SIG-M5 treated with dmso at 0.1 percent for 504 hours (cell line): ENCODE data around the gene SNPH.

ENCODE experiments used
- DNase-seq: peaks from one replicate; lab custom pipeline; 2025; ENCODE audit not compliant: unreplicated experiment; lab: John Stamatoyannopoulos, UW

Gene SNPH

GRCh38 chr20:1263853-1264252 is 2.2 kb upstream of the SNPH start:
- no peak for DNase-seq

- DNase-seq = no peak
Measured at GRCh38 chr20:1264727-1265126, 1.4 kb upstream of the SNPH start.

- no peak for DNase-seq
Measured at GRCh38 chr20:1265226-1265915, 723 bp upstream of the SNPH start.

- DNase-seq = no peak
Measured at GRCh38 chr20:1265916-1266166, 253 bp upstream of the SNPH start.

- DNase-seq = no peak
Measured at GRCh38 chr20:1267161-1267560, 1.1 kb downstream of the SNPH start.

- DNase-seq = no peak
Measured at GRCh38 chr20:1267809-1268374, 1.8 kb downstream of the SNPH start.

- DNase-seq = no peak
Measured at GRCh38 chr20:1269235-1269634, 3.1 kb downstream of the SNPH start.

- no peak for DNase-seq
Measured at GRCh38 chr20:1269850-1270249, 3.8 kb downstream of the SNPH start.

GRCh38 chr20:1272368-1273100 is 6.4 kb downstream of the SNPH start:
- no peak for DNase-seq

- DNase-seq = no peak
Measured at GRCh38 chr20:1273366-1273765, 7.3 kb downstream of the SNPH start.

GRCh38 chr20:1274485-1275311 is 8.6 kb downstream of the SNPH start:
- no peak for DNase-seq

GRCh38 chr20:1275919-1276318 is 9.8 kb downstream of the SNPH start:
- DNase-seq = no peak

GRCh38 chr20:1277529-1278322 is 11.6 kb downstream of the SNPH start:
- DNase-seq = no peak

GRCh38 chr20:1278993-1279392 is 12.9 kb downstream of the SNPH start:
- DNase-seq = peak; percentile 21

GRCh38 chr20:1280195-1281102 is 14.4 kb downstream of the SNPH start:
- no peak for DNase-seq

GRCh38 chr20:1281279-1282057 is 15.4 kb downstream of the SNPH start:
- no peak for DNase-seq

GRCh38 chr20:1282966-1283365 is 16.9 kb downstream of the SNPH start:
- no peak for DNase-seq

GRCh38 chr20:1283522-1284510 is 17.7 kb downstream of the SNPH start:
- no peak for DNase-seq
